Smooth muscle cell (in vitro differentiated cells): ENCODE results near the gene NHS. TPM values are rescaled to one million over a fixed set of nuclear protein-coding genes. Genes with fewer than 3 reads are reported as not detected.

ENCODE experiments used
- DNase-seq: peaks from one replicate; lab custom pipeline; 2025; ENCODE audit not compliant: unreplicated experiment; lab: John Stamatoyannopoulos, UW
- H2AFZ ChIP-seq: fragments of 200-600 bp; sonication (generic); 2 replicates; pipeline ENCODE4 v1.6.0; 2016; ENCODE audit warnings: antibody characterized with exemption, low read depth, mild to moderate bottlenecking
- H3F3A ChIP-seq: fragments of 200-600 bp; sonication (generic); 2 replicates; pipeline ENCODE4 v1.6.0; 2017; ENCODE audit warnings: antibody characterized with exemption, low read depth
- H3K27ac ChIP-seq: fragments of 200-600 bp; sonication (generic); 2 replicates; pipeline ENCODE4 v1.5.1; 2016; ENCODE audit warnings: low read depth, mild to moderate bottlenecking
- H3K27me3 ChIP-seq: fragments of 200-600 bp; sonication (generic); 2 replicates; pipeline ENCODE4 v1.6.1; 2016; ENCODE audit warnings: low read depth, mild to moderate bottlenecking
- H3K36me3 ChIP-seq: fragments of 200-600 bp; sonication (generic); 2 replicates; pipeline ENCODE4 v1.5.1; 2016; ENCODE audit warnings: low read depth
- H3K4me1 ChIP-seq: fragments of 200-600 bp; sonication (generic); 2 replicates; pipeline ENCODE4 v1.5.1; 2016; ENCODE audit warnings: low read depth
- H3K4me2 ChIP-seq: fragments of 200-600 bp; sonication (generic); 2 replicates; pipeline ENCODE4 v1.6.0; 2016; ENCODE audit warnings: mild to moderate bottlenecking
- H3K4me3 ChIP-seq: fragments of 200-600 bp; sonication (generic); 2 replicates; pipeline ENCODE4 v1.5.1; 2016; ENCODE audit warnings: mild to moderate bottlenecking
- H3K79me2 ChIP-seq: fragments of 200-600 bp; sonication (generic); 2 replicates; pipeline ENCODE4 v1.6.0; 2016; ENCODE audit warnings: low read depth, mild to moderate bottlenecking
- H3K9ac ChIP-seq: fragments of 200-600 bp; sonication (generic); 2 replicates; pipeline ENCODE4 v1.6.0; 2016; ENCODE audit warnings: low read depth
- H3K9me3 ChIP-seq: fragments of 200-600 bp; sonication (generic); replicated peaks from 2 replicates; pipeline ENCODE4 v1.5.1; 2016; ENCODE audit warnings: low read depth
- H4K20me1 ChIP-seq: fragments of 200-600 bp; sonication (generic); 2 replicates; pipeline ENCODE4 v1.6.0; 2016; ENCODE audit warnings: low read depth
- CTCF ChIP-seq: fragments of 200-600 bp; sonication (generic); IDR thresholded peaks from 2 replicates; pipeline ENCODE4 v1.5.1; 2017; ENCODE audit warnings: borderline replicate concordance, mild to moderate bottlenecking, antibody characterized with exemption; ENCODE audit not compliant: insufficient read depth, poor library complexity, severe bottlenecking
- WGBS: methylation state at CpG from one replicate; pipeline ENCODE4 v1.1.7; 2016; ENCODE audit warnings: low lambda C conversion rate; 5-methylcytosine and 5-hydroxymethylcytosine counted together
- polyA plus RNA-seq: library from polyadenylated mRNA; unstranded; fragments of >200 nt; fragmentation: Nextera tagmentation; extraction: Ambion mirVana; gene quantifications from 2 replicates; pipeline ENCODE4 v1.2.1, GENCODE V29; 2016
- total RNA-seq: library from RNA; depleted of rRNA; stranded (reverse); fragments of >200 nt; gene quantifications from 2 replicates; pipeline ENCODE4 v1.2.3, GENCODE V29; 2014

NHS gene
- total and polyA plus RNA-seq, 2 experiments from 2014 or later: 2.6 to 9.6 TPM

- Histone ChIP-seq H3K4me2 (no peak overlapping the region), H3K36me3 (no peaks in the 10 kb centered on the region), H3K9ac (no peak overlapping the region), H2AFZ (no peak overlapping the region), H4K20me1 (peaks cover 5% of the 10 kb centered on the region), H3K9me3 (no peaks in the 10 kb centered on the region), H3K4me3 (peak overlapping the region; percentile 6), H3K4me1 (no peaks in the 10 kb centered on the region), H3F3A (no peaks in the 10 kb centered on the region), H3K27ac (no peak overlapping the region), H3K27me3 (no peaks in the 10 kb centered on the region), H3K79me2 (no peaks in the 10 kb centered on the region)
- no peak for TF ChIP-seq CTCF
- DNase-seq: no peak
- 62% methylated on average over 2 of the region's 2 CpGs for WGBS
Observed at GRCh38 chrX:17448188-17448587, 73.2 kb downstream of the NHS start.

GRCh38 chrX:17449866-17450265 lies 74.9 kb downstream of the NHS start:
- Histone ChIP-seq H3K4me2 (no peak overlapping the region), H4K20me1 (peaks cover 5% of the 10 kb centered on the region), H3K27ac (no peak overlapping the region), H3K9ac (no peak overlapping the region), H3K36me3 (no peaks in the 10 kb centered on the region), H3K4me1 (no peaks in the 10 kb centered on the region), H3F3A (no peaks in the 10 kb centered on the region), H3K4me3 (no peak overlapping the region), H3K9me3 (no peaks in the 10 kb centered on the region), H3K79me2 (no peaks in the 10 kb centered on the region), H3K27me3 (no peaks in the 10 kb centered on the region), H2AFZ (no peak overlapping the region)
- TF ChIP-seq CTCF: no peak
- WGBS: 72% methylated on average over 2 of the region's 2 CpGs
- no peak for DNase-seq

- no peak overlapping the region for H3K4me3 ChIP-seq
- DNase-seq: no peak
Observed at GRCh38 chrX:17453788-17454187, 78.8 kb downstream of the NHS start.

More at GRCh38 chrX:17453788-17454187, 78.8 kb downstream of the NHS start:
- Histone ChIP-seq H3K9me3 (no peaks in the 10 kb centered on the region), H3K27ac (no peak overlapping the region), H3K4me1 (peaks cover 1% of the 10 kb centered on the region), H3K36me3 (no peaks in the 10 kb centered on the region), H3K27me3 (no peaks in the 10 kb centered on the region), H3K4me2 (no peak overlapping the region), H3K79me2 (no peaks in the 10 kb centered on the region), H2AFZ (no peak overlapping the region), H4K20me1 (peaks cover 5% of the 10 kb centered on the region), H3K9ac (no peak overlapping the region), H3F3A (no peaks in the 10 kb centered on the region)
- no peak for TF ChIP-seq CTCF
